ENCODE results near the gene TP63. TPM values are rescaled to one million over a fixed set of nuclear protein-coding genes. Genes with fewer than 3 reads are reported as not detected.
A peak's percentile ranks its signal among the peaks of the same experiment; 100 is the strongest.

Gene TP63
- polyA plus RNA-seq, 2 of the 4 experiments (the other 2 are of a cell fraction): 1.5 to 5.4 TPM

DNA sequence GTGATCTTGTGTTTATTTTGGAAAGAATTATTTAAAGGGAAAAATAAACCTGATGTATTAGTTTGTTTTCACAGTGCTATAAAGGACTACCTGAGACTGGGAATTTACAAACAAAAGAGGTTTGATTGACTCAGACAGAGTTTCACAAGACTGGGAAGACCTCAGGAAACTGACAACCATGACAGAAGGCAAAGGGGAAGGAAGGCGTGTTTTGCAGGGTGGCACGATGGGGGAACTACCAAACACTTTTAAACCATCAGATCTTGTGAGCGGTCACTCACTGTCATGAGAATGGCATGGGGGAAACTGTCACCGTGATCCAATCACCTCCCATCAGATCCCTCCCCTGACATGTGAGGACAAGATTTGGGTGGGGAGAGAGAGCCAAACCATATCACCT is 87.0 kb downstream of the TP63 start (continued):
- TF ChIP-seq MAZ (IDR thresholded peaks at IDR 0.05; ENCODE audit: borderline replicate concordance, low read depth, low read length) (no peak), JUN (IDR thresholded peaks at IDR 0.05) (no peak)

DNA sequence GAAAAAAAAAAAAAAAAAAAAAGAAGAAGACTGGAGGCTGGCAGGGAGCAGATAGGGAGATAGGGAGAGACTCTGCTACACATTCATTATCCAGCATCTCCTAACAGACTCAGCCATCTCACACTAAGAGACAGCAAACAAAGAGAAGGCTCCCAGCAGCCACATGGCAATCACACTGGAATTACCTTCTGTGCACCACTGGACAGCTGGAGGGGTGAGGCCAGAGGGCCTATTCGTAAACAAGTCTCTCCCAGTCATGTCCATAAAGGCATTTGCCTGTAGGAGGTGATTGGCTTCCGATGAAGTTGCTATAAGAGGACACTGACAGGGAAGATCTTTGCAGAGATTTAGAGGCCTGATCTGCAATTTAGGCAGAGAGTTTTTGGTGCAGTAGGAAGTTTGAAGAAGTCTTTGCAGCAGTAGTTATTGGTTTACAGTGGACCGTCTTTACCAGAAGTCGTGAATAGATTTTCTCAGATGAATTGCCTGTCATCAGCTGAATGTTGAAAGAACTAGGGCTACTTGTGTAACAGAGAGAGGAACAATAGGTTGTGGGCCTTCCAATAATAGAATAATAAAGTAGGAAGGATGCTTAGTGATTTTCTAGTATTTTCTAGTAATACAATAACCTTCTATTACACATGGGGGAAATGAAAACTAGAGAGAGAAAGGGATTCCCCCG is 89.7 kb downstream of the TP63 start:
- ChIA-PET POLR2A (no interaction called here), CTCF (interaction anchor here (0.7 kb wide), 2 partner anchors 230 to 231 kb away, joined by 3 read pairs; no protein-coding TSS in a partner anchor)
- Histone ChIP-seq H3K27ac (0 out of 6 replicates have a peak overlapping the region, but pooled peaks of 1 of the 2 experiments have one; percentile 53), H3K4me1 (peaks cover 6% of the 10 kb centered on the region; the same call in 1 of the 3 replicates), H3K4me3 (no peak overlapping the region), H3K9me3 (no peaks in the 10 kb centered on the region), H3K4me2 (no peak overlapping the region)
- ATAC-seq (no peak), FAIRE-seq (no peak), DNase-seq (ENCODE audit: low read depth in 1 of 2, low spot score in 1 of 2) (no peak)
- TF ChIP-seq ZFP36 (IDR thresholded peaks at IDR 0.05; ENCODE audit: borderline replicate concordance, partially characterized antibody) (no peak), EP300 (IDR thresholded peaks at IDR 0.05) (no peak), EHF (CRISPR knock-in tag; IDR thresholded peaks at IDR 0.05) (no peak), SREBF2 (IDR thresholded peaks at IDR 0.05) (no peak), ESRRA (IDR thresholded peaks at IDR 0.05; ENCODE audit: borderline replicate concordance, low read length) (no peak), HOXA7 (CRISPR knock-in tag; IDR thresholded peaks at IDR 0.05) (no peak), NR3C1 (IDR thresholded peaks at IDR 0.05) (no peak), POLR2A (IDR thresholded peaks at IDR 0.05; ENCODE audit: low read length) (no peak)
- TF ChIP-seq, protein P1, sequence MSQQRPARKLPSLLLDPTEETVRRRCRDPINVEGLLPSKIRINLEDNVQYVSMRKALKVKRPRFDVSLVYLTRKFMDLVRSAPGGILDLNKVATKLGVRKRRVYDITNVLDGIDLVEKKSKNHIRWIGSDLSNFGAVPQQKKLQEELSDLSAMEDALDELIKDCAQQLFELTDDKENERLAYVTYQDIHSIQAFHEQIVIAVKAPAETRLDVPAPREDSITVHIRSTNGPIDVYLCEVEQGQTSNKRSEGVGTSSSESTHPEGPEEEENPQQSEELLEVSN (IDR thresholded peaks at IDR 0.05; ENCODE audit: borderline replicate concordance, low read depth): no peak
- TF ChIP-seq, protein P2, sequence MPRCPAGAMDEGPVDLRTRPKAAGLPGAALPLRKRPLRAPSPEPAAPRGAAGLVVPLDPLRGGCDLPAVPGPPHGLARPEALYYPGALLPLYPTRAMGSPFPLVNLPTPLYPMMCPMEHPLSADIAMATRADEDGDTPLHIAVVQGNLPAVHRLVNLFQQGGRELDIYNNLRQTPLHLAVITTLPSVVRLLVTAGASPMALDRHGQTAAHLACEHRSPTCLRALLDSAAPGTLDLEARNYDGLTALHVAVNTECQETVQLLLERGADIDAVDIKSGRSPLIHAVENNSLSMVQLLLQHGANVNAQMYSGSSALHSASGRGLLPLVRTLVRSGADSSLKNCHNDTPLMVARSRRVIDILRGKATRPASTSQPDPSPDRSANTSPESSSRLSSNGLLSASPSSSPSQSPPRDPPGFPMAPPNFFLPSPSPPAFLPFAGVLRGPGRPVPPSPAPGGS (IDR thresholded peaks at IDR 0.05): no peak
- TF ChIP-seq, protein P3, sequence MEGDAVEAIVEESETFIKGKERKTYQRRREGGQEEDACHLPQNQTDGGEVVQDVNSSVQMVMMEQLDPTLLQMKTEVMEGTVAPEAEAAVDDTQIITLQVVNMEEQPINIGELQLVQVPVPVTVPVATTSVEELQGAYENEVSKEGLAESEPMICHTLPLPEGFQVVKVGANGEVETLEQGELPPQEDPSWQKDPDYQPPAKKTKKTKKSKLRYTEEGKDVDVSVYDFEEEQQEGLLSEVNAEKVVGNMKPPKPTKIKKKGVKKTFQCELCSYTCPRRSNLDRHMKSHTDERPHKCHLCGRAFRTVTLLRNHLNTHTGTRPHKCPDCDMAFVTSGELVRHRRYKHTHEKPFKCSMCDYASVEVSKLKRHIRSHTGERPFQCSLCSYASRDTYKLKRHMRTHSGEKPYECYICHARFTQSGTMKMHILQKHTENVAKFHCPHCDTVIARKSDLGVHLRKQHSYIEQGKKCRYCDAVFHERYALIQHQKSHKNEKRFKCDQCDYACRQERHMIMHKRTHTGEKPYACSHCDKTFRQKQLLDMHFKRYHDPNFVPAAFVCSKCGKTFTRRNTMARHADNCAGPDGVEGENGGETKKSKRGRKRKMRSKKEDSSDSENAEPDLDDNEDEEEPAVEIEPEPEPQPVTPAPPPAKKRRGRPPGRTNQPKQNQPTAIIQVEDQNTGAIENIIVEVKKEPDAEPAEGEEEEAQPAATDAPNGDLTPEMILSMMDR (IDR thresholded peaks at IDR 0.05): no peak
- WGBS (ENCODE audit: missing lambda C conversion rate): 85% methylated on average over 5 of the region's 5 CpGs

DNA sequence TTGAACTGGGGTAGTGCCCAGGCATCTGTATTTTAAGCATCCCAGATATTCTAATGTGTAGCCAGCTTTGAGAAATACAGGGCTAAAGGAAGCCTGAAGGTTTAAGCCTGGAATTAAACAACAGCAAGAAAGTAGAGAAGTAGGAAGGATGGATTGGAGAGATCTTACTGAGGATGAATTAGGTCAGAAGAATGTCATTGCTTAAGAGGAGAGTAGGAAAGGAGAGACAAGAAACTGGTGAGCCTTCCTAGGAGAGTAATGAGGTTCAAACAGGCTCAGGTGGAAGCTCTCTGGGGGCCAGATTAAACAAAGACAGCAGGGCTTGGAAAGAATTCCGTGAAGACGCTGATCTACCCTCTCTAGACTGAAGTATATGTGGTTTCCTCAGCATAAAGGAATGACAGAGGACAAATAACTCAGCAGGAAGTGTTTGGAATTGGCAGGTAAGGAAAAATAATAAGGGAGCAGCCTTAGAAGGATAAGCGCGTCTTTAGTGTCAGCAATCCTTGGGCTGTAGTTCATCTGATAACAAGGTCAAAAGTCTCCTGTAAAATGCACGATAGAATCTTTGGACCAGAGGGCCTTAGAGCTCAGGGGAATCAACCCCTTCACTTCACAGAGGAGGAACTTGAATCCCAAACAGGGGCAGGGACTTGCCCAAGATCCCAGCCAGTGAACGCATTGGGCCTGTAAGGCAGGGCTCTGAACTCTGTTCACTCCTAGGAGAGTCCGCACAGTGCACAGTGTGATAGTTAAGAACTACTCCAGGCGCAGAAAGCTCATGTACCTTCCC is 90.9 kb downstream of the TP63 start:
- no peak for FAIRE-seq
- H3K4me3 ChIP-seq: no peak overlapping the region
- ChIA-PET CTCF (no interaction called here), POLR2A (no interaction called here)
- H3K4me1 ChIP-seq: peaks cover 6% of the 10 kb centered on the region; the same call in 1 of the 3 replicates
- no peaks in the 10 kb centered on the region for H3K9me3 ChIP-seq
- ATAC-seq: peak in 1 of 2 experiments; percentile 30; a peak in 2 of 6 replicates
- WGBS (ENCODE audit: missing lambda C conversion rate): 75% methylated on average over 7 of the region's 8 CpGs
- peak overlapping the region in 1 of 2 experiments; percentile 48; a peak in 1 of 6 replicates for H3K27ac ChIP-seq
- no peak for TF ChIP-seq HOXB5 (CRISPR knock-in tag; IDR thresholded peaks at IDR 0.05)
- TF ChIP-seq, protein P4, sequence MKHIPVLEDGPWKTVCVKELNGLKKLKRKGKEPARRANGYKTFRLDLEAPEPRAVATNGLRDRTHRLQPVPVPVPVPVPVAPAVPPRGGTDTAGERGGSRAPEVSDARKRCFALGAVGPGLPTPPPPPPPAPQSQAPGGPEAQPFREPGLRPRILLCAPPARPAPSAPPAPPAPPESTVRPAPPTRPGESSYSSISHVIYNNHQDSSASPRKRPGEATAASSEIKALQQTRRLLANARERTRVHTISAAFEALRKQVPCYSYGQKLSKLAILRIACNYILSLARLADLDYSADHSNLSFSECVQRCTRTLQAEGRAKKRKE (CRISPR knock-in tag; IDR thresholded peaks at IDR 0.05; ENCODE audit: low read depth): no peak
- no peak for TF ChIP-seq CEBPB (IDR thresholded peaks at IDR 0.05)
- TF ChIP-seq, protein P2 (IDR thresholded peaks at IDR 0.05): no peak
- TF ChIP-seq, protein P5, sequence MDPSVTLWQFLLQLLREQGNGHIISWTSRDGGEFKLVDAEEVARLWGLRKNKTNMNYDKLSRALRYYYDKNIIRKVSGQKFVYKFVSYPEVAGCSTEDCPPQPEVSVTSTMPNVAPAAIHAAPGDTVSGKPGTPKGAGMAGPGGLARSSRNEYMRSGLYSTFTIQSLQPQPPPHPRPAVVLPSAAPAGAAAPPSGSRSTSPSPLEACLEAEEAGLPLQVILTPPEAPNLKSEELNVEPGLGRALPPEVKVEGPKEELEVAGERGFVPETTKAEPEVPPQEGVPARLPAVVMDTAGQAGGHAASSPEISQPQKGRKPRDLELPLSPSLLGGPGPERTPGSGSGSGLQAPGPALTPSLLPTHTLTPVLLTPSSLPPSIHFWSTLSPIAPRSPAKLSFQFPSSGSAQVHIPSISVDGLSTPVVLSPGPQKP (IDR thresholded peaks at IDR 0.05; ENCODE audit: low read depth, low read length): no peak
- no peak for TF ChIP-seq JUN (IDR thresholded peaks at IDR 0.05)
- TF ChIP-seq RCOR1 (IDR thresholded peaks at IDR 0.05; ENCODE audit: low read depth, low read length): no peak
- no peak for TF ChIP-seq FOSL2 (IDR thresholded peaks at IDR 0.05)
- TF ChIP-seq FOSL2 (CRISPR knock-in tag; IDR thresholded peaks at IDR 0.05): no peak
- TF ChIP-seq ESRRA (IDR thresholded peaks at IDR 0.05; ENCODE audit: borderline replicate concordance, low read length): no peak
- no peak for TF ChIP-seq POLR2A (IDR thresholded peaks at IDR 0.05; ENCODE audit: low read length)
- TF ChIP-seq ZC3H11A (IDR thresholded peaks at IDR 0.05): no peak
- TF ChIP-seq JUNB (IDR thresholded peaks at IDR 0.05): no peak
- no peak for DNase-seq (ENCODE audit: low read depth in 1 of 2, low spot score in 1 of 2)
- no peak overlapping the region for H3K4me2 ChIP-seq

Measured in A549 (cell line).